GM23248 (cell line): Measurements from ENCODE around the gene B3GNT5.

Experiments
- EZH2 ChIP-seq: fragments of 200-600 bp; sonication (generic); IDR thresholded peaks from 2 replicates; pipeline ENCODE4 v1.6.1; 2018; ENCODE audit warnings: antibody characterized with exemption, mild to moderate bottlenecking; ENCODE audit not compliant: insufficient read depth, poor library complexity, severe bottlenecking
- EZH2phosphoT487 ChIP-seq: fragments of 200-600 bp; sonication (generic); IDR thresholded peaks from 2 replicates; pipeline ENCODE4 v1.6.1; 2018; ENCODE audit warnings: antibody characterized with exemption, moderate library complexity, mild to moderate bottlenecking, low read depth; ENCODE audit not compliant: insufficient read depth

DNA sequence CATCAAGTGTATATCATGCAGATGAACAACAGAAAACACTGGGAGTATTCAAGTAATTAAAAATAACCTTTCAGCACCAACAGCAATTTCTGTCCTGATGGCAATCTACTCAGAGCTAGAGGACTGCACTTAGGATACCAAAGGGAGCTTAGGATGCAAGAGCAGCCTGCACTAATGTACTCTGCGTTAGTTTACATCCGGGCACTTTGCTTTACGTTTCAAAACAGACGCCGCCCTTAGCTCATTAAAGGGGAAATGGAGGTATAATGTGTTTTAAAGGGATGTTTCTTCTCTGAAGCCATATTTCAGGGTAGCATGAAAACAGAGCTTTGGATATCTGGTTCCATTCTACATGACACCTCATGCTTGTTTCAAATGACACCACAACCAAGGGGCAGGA is 14.0 kb upstream of the B3GNT5 start:
- no peak for TF ChIP-seq EZH2
- TF ChIP-seq EZH2phosphoT487 = no peak
